Measurements from ENCODE around the gene CETP.

The CETP gene

GRCh38 chr16:56941092-56941491, 20.7 kb upstream of the CETP start:
- no peak for ATAC-seq (ENCODE audit: insufficient read depth, low read depth)
- H3K79me2 ChIP-seq (ENCODE audit: insufficient read depth, low read length): peaks cover 24% of the 10 kb centered on the region
- no peak overlapping the region for H3K9ac ChIP-seq (ENCODE audit: low read depth, low read length)
- no peak overlapping the region for H3K4me2 ChIP-seq (ENCODE audit: insufficient read depth, low read length)
- no peak overlapping the region for H3K4me3 ChIP-seq (ENCODE audit: low read depth in 1 of 2, low read length in 2 of 2)
- H3K9me3 ChIP-seq (ENCODE audit: insufficient read depth, low read length, severe bottlenecking): no peaks in the 10 kb centered on the region
- peaks cover 8% of the 10 kb centered on the region; the same call in 1 of the 2 replicates for H4K20me1 ChIP-seq (ENCODE audit: insufficient read depth, low read length)
- DNase-seq: no peak
- no peak overlapping the region for H2AFZ ChIP-seq (ENCODE audit: low read depth, low read length)
- no peaks in the 10 kb centered on the region for H3K27me3 ChIP-seq (ENCODE audit: insufficient read depth, low read length, poor library complexity)
- H3K27ac ChIP-seq (ENCODE audit: low read length): no peak overlapping the region
- peaks cover 93% of the 10 kb centered on the region for H3K36me3 ChIP-seq (ENCODE audit: insufficient read depth, low read length)
- no peak for TF ChIP-seq EZH2 (IDR thresholded peaks at IDR 0.05; ENCODE audit: borderline replicate concordance, low read depth, low read length, severe bottlenecking)
- peaks cover 11% of the 10 kb centered on the region for H3K4me1 ChIP-seq (ENCODE audit: insufficient read depth, low read length)

- Histone ChIP-seq H3K4me2 (ENCODE audit: insufficient read depth, low read length) (no peak overlapping the region), H3K4me1 (ENCODE audit: insufficient read depth, low read length) (peaks cover 4% of the 10 kb centered on the region; the same call in 1 of the 2 replicates), H3K9me3 (ENCODE audit: insufficient read depth, low read length, severe bottlenecking) (no peaks in the 10 kb centered on the region), H3K27me3 (ENCODE audit: insufficient read depth, low read length, poor library complexity) (no peaks in the 10 kb centered on the region), H3K36me3 (ENCODE audit: insufficient read depth, low read length) (peaks cover 85% of the 10 kb centered on the region), H2AFZ (ENCODE audit: low read depth, low read length) (no peak overlapping the region), H3K79me2 (ENCODE audit: insufficient read depth, low read length) (peaks cover 17% of the 10 kb centered on the region; the same call in 1 of the 2 replicates), H3K9ac (ENCODE audit: low read depth, low read length) (no peak overlapping the region), H3K4me3 (ENCODE audit: low read depth in 1 of 2, low read length in 2 of 2) (no peak overlapping the region), H3K27ac (ENCODE audit: low read length) (no peak overlapping the region), H4K20me1 (ENCODE audit: insufficient read depth, low read length) (peaks cover 8% of the 10 kb centered on the region; the same call in 1 of the 2 replicates)
- ATAC-seq (ENCODE audit: insufficient read depth, low read depth) (no peak), DNase-seq (no peak)
- no peak for TF ChIP-seq EZH2 (IDR thresholded peaks at IDR 0.05; ENCODE audit: borderline replicate concordance, low read depth, low read length, severe bottlenecking)
- no peak for TF ChIP-seq CTCF (IDR thresholded peaks at IDR 0.05; ENCODE audit: borderline replicate concordance, extremely low read depth, low read length, poor library complexity, severe bottlenecking)
Observed at GRCh38 chr16:56941856-56942331, 19.9 kb upstream of the CETP start.

- TF ChIP-seq CTCF (IDR thresholded peaks at IDR 0.05; ENCODE audit: borderline replicate concordance, extremely low read depth, low read length, poor library complexity, severe bottlenecking): no peak
- no peak for TF ChIP-seq EZH2 (IDR thresholded peaks at IDR 0.05; ENCODE audit: borderline replicate concordance, low read depth, low read length, severe bottlenecking)
- Histone ChIP-seq H3K4me1 (ENCODE audit: insufficient read depth, low read length) (no peaks in the 10 kb centered on the region), H3K27me3 (ENCODE audit: insufficient read depth, low read length, poor library complexity) (no peaks in the 10 kb centered on the region), H3K9ac (ENCODE audit: low read depth, low read length) (no peak overlapping the region), H3K36me3 (ENCODE audit: insufficient read depth, low read length) (peaks cover 65% of the 10 kb centered on the region), H3K4me3 (ENCODE audit: low read depth in 1 of 2, low read length in 2 of 2) (no peak overlapping the region), H3K79me2 (ENCODE audit: insufficient read depth, low read length) (peaks cover 1% of the 10 kb centered on the region; the same call in 1 of the 2 replicates), H4K20me1 (ENCODE audit: insufficient read depth, low read length) (peaks cover 5% of the 10 kb centered on the region; the same call in 1 of the 2 replicates), H3K27ac (ENCODE audit: low read length) (no peak overlapping the region), H3K4me2 (ENCODE audit: insufficient read depth, low read length) (no peak overlapping the region), H3K9me3 (ENCODE audit: insufficient read depth, low read length, severe bottlenecking) (no peaks in the 10 kb centered on the region), H2AFZ (ENCODE audit: low read depth, low read length) (no peak overlapping the region)
- no peak for DNase-seq
- no peak for ATAC-seq (ENCODE audit: insufficient read depth, low read depth)
Observed at GRCh38 chr16:56943761-56944375, 17.9 kb upstream of the CETP start.
